HUES64 (cell line): ENCODE results near the gene DIRAS1.

Source experiments
- H3K27ac ChIP-seq: 2 replicates; pipeline ENCODE4 v1.7.0; 2013; ENCODE audit warnings: low read depth, low read length, inconsistent platforms
- H3K27me3 ChIP-seq: 2 replicates; pipeline ENCODE4 v1.6.1; 2013; ENCODE audit warnings: mild to moderate bottlenecking, low read length; ENCODE audit not compliant: insufficient read depth
- H3K36me3 ChIP-seq: 2 replicates; pipeline ENCODE4 v1.6.1; 2013; ENCODE audit warnings: mild to moderate bottlenecking, low read length; ENCODE audit not compliant: insufficient read depth
- H3K4me1 ChIP-seq: 2 replicates; pipeline ENCODE4 v1.6.1; 2013; ENCODE audit warnings: mild to moderate bottlenecking, low read length, moderate library complexity; ENCODE audit not compliant: insufficient read depth
- H3K4me3 ChIP-seq: 2 replicates; pipeline ENCODE4 v1.5.1; 2013; ENCODE audit warnings: mild to moderate bottlenecking, low read length, moderate library complexity
- H3K9ac ChIP-seq: 2 replicates; pipeline ENCODE4 v1.6.1; 2013; ENCODE audit warnings: mild to moderate bottlenecking, low read depth, low read length
- H3K9me3 ChIP-seq: 2 replicates; pipeline ENCODE4 v1.6.1; 2013; ENCODE audit warnings: low read depth, low read length; ENCODE audit not compliant: insufficient read depth
- WGBS: fragments of 150-250, 120-280 bp; methylation state at CpG from one replicate; pipeline ENCODE4 v1.1.7; 2013; ENCODE audit warnings: missing lambda C conversion rate; 5-methylcytosine and 5-hydroxymethylcytosine counted together

DIRAS1 gene

GRCh38 chr19:2762783-2763496, 41.8 kb upstream of the DIRAS1 start:
- 93% methylated on average over 23 of the region's 23 CpGs for WGBS

GRCh38 chr19:2761876-2762782, 41.0 kb upstream of the DIRAS1 start:
- Histone ChIP-seq H3K9me3 (no peaks in the 10 kb centered on the region), H3K36me3 (peaks cover 89% of the 10 kb centered on the region), H3K4me3 (no peak overlapping the region), H3K4me1 (no peaks in the 10 kb centered on the region), H3K9ac (no peak overlapping the region), H3K27me3 (no peaks in the 10 kb centered on the region), H3K27ac (no peak overlapping the region)
- 94% methylated on average over 43 of the region's 43 CpGs for WGBS

More at GRCh38 chr19:2762783-2763496, 41.8 kb upstream of the DIRAS1 start:
- Histone ChIP-seq H3K9ac (no peak overlapping the region), H3K9me3 (no peaks in the 10 kb centered on the region), H3K27ac (no peak overlapping the region), H3K4me1 (no peaks in the 10 kb centered on the region), H3K36me3 (peaks cover 88% of the 10 kb centered on the region), H3K27me3 (no peaks in the 10 kb centered on the region), H3K4me3 (no peak overlapping the region)

- peaks cover 89% of the 10 kb centered on the region for H3K36me3 ChIP-seq
- 95% methylated on average over 16 of the region's 16 CpGs for WGBS
These were observed 40.1 kb upstream of the DIRAS1 start for GRCh38 chr19:2761309-2761677.

GRCh38 chr19:2759965-2760364, 38.8 kb upstream of the DIRAS1 start:
- Histone ChIP-seq H3K4me3 (no peak overlapping the region), H3K9ac (no peak overlapping the region), H3K9me3 (no peaks in the 10 kb centered on the region), H3K36me3 (peaks cover 90% of the 10 kb centered on the region), H3K27me3 (no peaks in the 10 kb centered on the region), H3K27ac (no peak overlapping the region), H3K4me1 (no peaks in the 10 kb centered on the region)
- WGBS = 97% methylated on average over 7 of the region's 7 CpGs

More at GRCh38 chr19:2761309-2761677, 40.1 kb upstream of the DIRAS1 start:
- Histone ChIP-seq H3K27me3 (no peaks in the 10 kb centered on the region), H3K4me3 (no peak overlapping the region), H3K9ac (no peak overlapping the region), H3K4me1 (no peaks in the 10 kb centered on the region), H3K9me3 (no peaks in the 10 kb centered on the region), H3K27ac (no peak overlapping the region)

GRCh38 chr19:2759362-2759761, 38.2 kb upstream of the DIRAS1 start:
- Histone ChIP-seq H3K36me3 (peaks cover 90% of the 10 kb centered on the region), H3K27ac (no peak overlapping the region), H3K9ac (no peak overlapping the region), H3K9me3 (no peaks in the 10 kb centered on the region), H3K4me3 (no peak overlapping the region), H3K4me1 (no peaks in the 10 kb centered on the region), H3K27me3 (no peaks in the 10 kb centered on the region)
- 96% methylated on average over 17 of the region's 17 CpGs for WGBS

GRCh38 chr19:2758601-2759313, 37.6 kb upstream of the DIRAS1 start:
- WGBS = 96% methylated on average over 17 of the region's 17 CpGs
- Histone ChIP-seq H3K36me3 (peaks cover 90% of the 10 kb centered on the region), H3K9me3 (no peaks in the 10 kb centered on the region), H3K4me1 (no peaks in the 10 kb centered on the region), H3K4me3 (no peak overlapping the region), H3K27ac (no peak overlapping the region), H3K27me3 (no peaks in the 10 kb centered on the region), H3K9ac (no peak overlapping the region)

- peaks cover 80% of the 10 kb centered on the region for H3K36me3 ChIP-seq
- no peaks in the 10 kb centered on the region for H3K27me3 ChIP-seq
- no peak overlapping the region for H3K9ac ChIP-seq
- no peak overlapping the region for H3K27ac ChIP-seq
- 96% methylated on average over 48 of the region's 48 CpGs for WGBS
- H3K4me3 ChIP-seq = no peak overlapping the region
- no peaks in the 10 kb centered on the region for H3K9me3 ChIP-seq
- no peaks in the 10 kb centered on the region for H3K4me1 ChIP-seq
These were observed 36.0 kb upstream of the DIRAS1 start for GRCh38 chr19:2756921-2757881.

GRCh38 chr19:2756477-2756876, 35.3 kb upstream of the DIRAS1 start:
- no peak overlapping the region for H3K27ac ChIP-seq
- H3K9me3 ChIP-seq = no peaks in the 10 kb centered on the region
- no peaks in the 10 kb centered on the region for H3K4me1 ChIP-seq
- H3K36me3 ChIP-seq = peaks cover 75% of the 10 kb centered on the region
- 95% methylated on average over 8 of the region's 8 CpGs for WGBS
- H3K4me3 ChIP-seq = no peak overlapping the region
- no peaks in the 10 kb centered on the region for H3K27me3 ChIP-seq
- no peak overlapping the region for H3K9ac ChIP-seq

GRCh38 chr19:2755811-2756210, 34.6 kb upstream of the DIRAS1 start:
- no peaks in the 10 kb centered on the region for H3K4me1 ChIP-seq
- H3K36me3 ChIP-seq = peaks cover 68% of the 10 kb centered on the region
- WGBS = 96% methylated on average over 15 of the region's 16 CpGs
- H3K9me3 ChIP-seq = no peaks in the 10 kb centered on the region
- H3K27ac ChIP-seq = no peak overlapping the region
- H3K9ac ChIP-seq = no peak overlapping the region
- H3K4me3 ChIP-seq = no peak overlapping the region
- H3K27me3 ChIP-seq = no peaks in the 10 kb centered on the region

- peaks cover 64% of the 10 kb centered on the region for H3K36me3 ChIP-seq
- H3K4me3 ChIP-seq = no peak overlapping the region
- no peak overlapping the region for H3K9ac ChIP-seq
- no peaks in the 10 kb centered on the region for H3K9me3 ChIP-seq
- no peaks in the 10 kb centered on the region for H3K4me1 ChIP-seq
- H3K27ac ChIP-seq = no peak overlapping the region
- no peaks in the 10 kb centered on the region for H3K27me3 ChIP-seq
- WGBS = 97% methylated on average over 16 of the region's 16 CpGs
These were observed 34.2 kb upstream of the DIRAS1 start for GRCh38 chr19:2755448-2755705.
